Measurements from ENCODE around the gene PSMD12.

Gene PSMD12

DNA sequence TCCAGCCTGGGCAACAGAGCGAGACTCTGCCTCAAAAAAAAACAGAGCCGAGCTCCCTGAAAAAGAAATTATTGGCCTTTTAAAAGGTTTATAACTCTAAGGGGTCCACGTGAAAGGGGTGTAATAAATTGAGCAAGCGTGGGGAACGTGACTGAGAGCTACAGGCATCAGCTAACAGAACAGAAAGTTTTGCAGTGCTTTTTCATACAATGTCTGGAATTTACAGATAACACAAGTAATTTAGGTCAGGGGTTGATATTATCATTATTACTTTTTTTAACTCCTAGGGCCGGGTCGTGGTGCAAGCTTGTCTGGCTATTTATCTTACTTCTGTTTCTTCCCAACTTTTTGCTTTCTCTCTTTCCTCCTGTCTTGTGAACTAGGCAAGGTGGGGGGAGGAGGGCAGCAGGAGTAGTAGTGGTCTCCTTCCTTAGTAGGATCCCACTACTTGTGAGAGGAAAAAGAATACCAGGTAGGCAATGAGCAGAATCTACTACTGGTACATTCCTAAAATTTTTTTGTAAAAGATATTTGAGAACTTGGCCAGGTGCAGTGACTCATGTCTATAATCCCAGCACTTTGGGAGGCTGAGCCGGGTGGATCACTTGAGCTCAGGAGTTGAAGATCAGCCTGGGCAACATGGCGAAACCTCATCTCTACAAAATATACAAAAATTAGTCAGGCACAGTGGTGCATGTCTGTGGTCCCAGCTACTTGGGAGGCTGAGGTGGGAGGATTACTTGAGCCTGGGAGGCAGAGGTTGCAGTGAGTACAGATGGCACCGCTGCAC is 60.7 kb downstream of the PSMD12 start:
- DNase-seq (ENCODE audit: low spot score), result peak; percentile 56

DNA sequence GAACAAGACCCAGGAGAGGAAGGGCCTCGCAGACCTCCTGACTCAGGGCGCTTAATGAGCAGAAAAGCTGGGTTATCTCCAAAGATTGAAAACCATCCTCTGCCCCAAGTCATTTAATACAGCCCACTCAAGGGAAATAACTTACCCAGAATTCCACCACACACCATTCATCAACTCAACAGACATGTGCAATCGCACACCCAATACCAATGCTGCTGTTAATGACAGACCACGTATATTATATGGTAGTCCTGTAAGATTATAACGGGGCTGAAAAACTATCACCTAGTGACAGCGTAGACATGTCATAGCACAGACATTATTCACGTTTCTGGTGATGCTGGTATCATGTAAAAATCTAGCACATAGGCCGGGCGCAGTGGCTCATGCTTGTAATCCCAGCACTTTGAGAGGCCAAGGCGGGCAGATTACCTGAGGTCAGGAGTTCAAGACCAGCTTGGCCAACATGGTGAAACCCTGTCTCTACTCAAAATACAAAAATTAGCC is 68.9 kb downstream of the PSMD12 start:
- no peak for DNase-seq (ENCODE audit: low spot score)

DNA sequence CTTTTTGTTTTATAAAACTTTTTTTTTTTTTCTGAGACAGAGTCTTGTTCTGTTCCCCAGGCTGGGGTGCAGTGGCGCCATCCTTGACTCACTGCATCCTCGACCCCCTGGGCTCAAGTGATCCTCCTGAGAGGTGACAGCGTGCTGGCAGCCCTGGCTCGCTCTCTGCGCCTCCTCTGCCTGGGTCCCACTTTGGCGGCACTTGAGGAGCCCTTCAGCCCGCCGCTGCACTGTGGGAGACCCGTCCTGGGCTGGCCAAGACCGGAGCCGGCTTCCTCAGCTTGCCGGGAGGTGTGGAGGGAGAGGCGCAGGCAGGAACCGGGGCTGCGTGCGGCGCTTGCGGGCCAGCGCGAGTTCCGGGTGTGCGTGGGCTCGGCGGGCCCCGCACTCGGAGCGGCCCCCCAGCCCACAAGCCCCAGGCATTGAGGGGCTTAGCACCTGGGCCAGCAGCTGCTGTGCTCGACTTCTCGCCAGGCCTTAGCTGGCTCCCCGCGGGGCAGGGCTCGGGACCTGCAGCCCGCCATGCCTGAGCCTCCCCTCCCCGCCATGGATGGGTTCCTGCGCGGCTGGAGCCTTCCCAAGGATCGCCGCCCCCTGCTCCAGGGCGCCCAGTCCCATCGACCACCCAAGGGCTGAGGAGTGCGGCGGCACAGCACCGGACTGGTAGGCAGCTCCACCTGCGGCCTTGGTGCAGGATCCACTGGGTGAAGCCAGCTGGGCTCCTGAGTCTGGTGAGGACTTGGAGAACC is 71.8 kb downstream of the PSMD12 start:
- DNase-seq (ENCODE audit: low spot score), result no peak

DNA sequence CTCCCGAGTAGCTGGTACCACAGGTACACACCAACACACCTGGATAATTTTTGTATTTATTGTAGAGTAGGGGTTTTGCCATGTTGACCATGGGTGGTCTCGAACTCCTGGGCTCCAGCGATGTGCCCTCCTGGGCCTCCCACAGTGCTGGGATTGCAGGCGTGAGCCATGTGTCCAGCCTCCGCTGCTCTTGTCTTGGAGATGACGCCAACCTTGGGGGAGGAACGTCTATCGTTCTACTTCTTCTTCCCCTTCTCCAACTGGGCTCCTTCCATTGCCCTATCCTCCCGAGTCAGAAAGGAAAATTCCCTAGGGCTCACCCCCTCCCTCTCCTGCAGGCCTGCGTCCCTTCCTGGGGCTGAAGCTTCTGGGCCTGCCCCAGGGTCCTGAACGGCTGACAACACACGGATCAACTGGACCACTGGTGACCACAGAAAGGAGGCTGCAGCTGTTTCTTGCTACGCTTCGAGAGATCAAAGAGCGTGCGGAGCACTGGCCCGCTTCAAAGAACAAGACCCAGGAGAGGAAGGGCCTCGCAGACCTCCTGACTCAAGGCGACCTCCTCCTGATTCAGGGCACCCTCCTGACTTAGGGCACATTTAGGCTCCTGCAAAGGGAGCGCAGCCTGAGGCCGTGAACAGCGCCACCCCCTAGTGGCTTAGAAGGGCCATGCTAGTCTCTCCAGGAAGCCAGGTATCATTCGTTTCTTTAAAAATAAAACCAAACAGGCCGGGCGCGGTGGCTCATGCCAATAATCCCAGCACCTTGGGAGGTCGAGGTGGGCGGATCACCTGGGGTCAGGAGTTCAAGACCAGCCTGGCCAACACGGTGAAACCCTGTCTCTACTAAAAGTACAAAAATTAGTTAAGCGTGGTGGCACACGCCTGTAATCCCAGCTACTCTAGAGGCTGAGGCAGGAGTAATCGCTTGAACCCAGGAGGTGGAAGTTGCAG is 72.8 kb downstream of the PSMD12 start:
- DNase-seq (ENCODE audit: low spot score), result peak; percentile 74

DNA sequence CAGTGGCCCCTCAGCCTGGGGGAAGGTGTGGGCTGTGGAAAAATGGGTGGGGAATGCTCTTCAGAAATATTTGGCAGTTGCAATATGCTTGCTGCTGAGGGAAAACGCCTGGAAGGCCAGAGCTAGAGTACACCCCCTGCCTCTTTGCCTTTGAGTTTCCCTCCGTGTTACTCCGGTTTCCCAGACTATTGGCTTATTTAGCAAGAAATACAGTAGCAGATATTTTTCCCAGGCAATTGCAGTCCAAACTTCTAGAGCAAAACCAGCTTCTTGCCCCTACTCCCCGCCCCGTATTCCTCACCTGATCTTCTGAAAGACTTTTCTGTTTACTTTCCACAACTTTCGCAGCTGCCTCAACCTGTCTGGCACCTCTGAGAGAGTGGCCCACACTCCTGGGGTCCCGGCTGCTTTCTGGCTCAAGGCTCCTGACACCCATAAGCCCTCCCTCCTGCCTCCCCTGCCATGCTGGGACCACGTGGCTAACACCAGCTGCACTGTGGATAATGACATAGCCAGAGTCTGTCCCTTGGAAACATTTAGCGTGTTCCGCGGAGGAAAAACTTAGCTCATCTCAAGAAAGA is 75.6 kb downstream of the PSMD12 start:
- DNase-seq (ENCODE audit: low spot score), result no peak

DNA sequence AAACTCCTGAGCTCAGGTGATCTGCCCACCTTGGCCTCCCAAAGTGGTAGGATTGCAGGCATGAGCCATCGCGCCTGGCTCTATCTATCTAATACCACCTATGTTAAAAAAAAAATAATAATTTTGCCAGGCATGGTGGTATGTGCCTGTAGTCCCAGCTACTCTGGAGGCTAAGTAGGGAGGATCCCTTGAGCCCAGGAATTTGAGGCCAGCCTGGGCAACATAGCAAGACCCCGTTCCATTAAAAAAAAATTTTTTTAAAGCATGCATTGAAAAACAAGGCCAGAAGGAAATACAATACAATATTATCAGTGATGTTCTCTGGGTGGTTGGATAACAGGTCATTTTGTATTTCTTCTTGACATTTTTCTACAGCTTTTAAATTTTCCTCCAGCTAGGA is 76.1 kb downstream of the PSMD12 start:
- DNase-seq (ENCODE audit: low spot score), result no peak

GRCh38 chr17:67289181-67289876 is 77.0 kb downstream of the PSMD12 start:
- no peak for DNase-seq (ENCODE audit: low spot score)

All from kidney tubule cell (primary cell).